ENCODE data around the gene CPEB1. TPM values are rescaled to one million over a fixed set of nuclear protein-coding genes. Genes with fewer than 3 reads are reported as not detected.

CPEB1 gene
- total RNA-seq: 1 to 10 TPM in 3 of 4 donors, under 1 TPM in 1; 0.97 to 5.2 (median 2.5) TPM

GRCh38 chr15:82647045-82647834, at the start of gene CPEB1:
CPEB1 (minus strand) TSS chr15:82647363; CDS start chr15:82628459, 18,904 bp downstream.
- TF ChIP-seq EP300 (IDR thresholded peaks at IDR 0.05) (no peak), CTCF (IDR thresholded peaks at IDR 0.05) (peak in 1 of 2 donors; percentile 18)
- peak in 1 of 2 donors; percentile 76 for DNase-seq (ENCODE audit: low spot score in 2 of 2)
- WGBS: 0% methylated on average over 2 of the region's 96 CpGs
- H3K36me3 ChIP-seq: no peaks in the 10 kb centered on the region
- peak within 1 kb of the TSS; percentile 20 for H3K27ac ChIP-seq
- peaks cover 28% of the 10 kb centered on the region for H3K4me1 ChIP-seq
- no peaks in the 10 kb centered on the region for H3K9me3 ChIP-seq
- peaks cover 39% of the 10 kb centered on the region for H3K27me3 ChIP-seq
- peak within 1 kb of the TSS; percentile 61 for H3K4me3 ChIP-seq

GRCh38 chr15:82692171-82692570, 45.0 kb upstream of the CPEB1 start:
- no peaks in the 10 kb centered on the region for H3K9me3 ChIP-seq
- H3K4me3 ChIP-seq: no peak overlapping the region
- no peak for DNase-seq (ENCODE audit: low spot score in 2 of 2)
- H3K27ac ChIP-seq: no peak overlapping the region
- WGBS: 91% methylated on average over 23 of the region's 23 CpGs
- H3K36me3 ChIP-seq: no peaks in the 10 kb centered on the region
- H3K27me3 ChIP-seq: no peaks in the 10 kb centered on the region
- no peaks in the 10 kb centered on the region for H3K4me1 ChIP-seq
- no peak for TF ChIP-seq CTCF (IDR thresholded peaks at IDR 0.05)

GRCh38 chr15:82689147-82689546, 42.0 kb upstream of the CPEB1 start:
- Histone ChIP-seq H3K9me3 (no peaks in the 10 kb centered on the region), H3K27me3 (no peaks in the 10 kb centered on the region), H3K36me3 (no peaks in the 10 kb centered on the region), H3K27ac (no peak overlapping the region), H3K4me1 (no peaks in the 10 kb centered on the region), H3K4me3 (no peak overlapping the region)
- 93% methylated on average over 8 of the region's 8 CpGs for WGBS
- DNase-seq (ENCODE audit: low spot score in 2 of 2): no peak
- no peak for TF ChIP-seq POLR2A (IDR thresholded peaks at IDR 0.05)
- TF ChIP-seq POLR2AphosphoS5 (IDR thresholded peaks at IDR 0.05): no peak
- TF ChIP-seq CTCF (IDR thresholded peaks at IDR 0.05): no peak
- no peak for TF ChIP-seq EP300 (IDR thresholded peaks at IDR 0.05)

GRCh38 chr15:82688691-82689090, 41.5 kb upstream of the CPEB1 start:
- 85% methylated on average over 10 of the region's 10 CpGs for WGBS
- Histone ChIP-seq H3K36me3 (no peaks in the 10 kb centered on the region), H3K27me3 (no peaks in the 10 kb centered on the region), H3K4me3 (no peak overlapping the region), H3K27ac (no peak overlapping the region), H3K9me3 (no peaks in the 10 kb centered on the region), H3K4me1 (no peaks in the 10 kb centered on the region)
- TF ChIP-seq POLR2AphosphoS5 (IDR thresholded peaks at IDR 0.05) (no peak), POLR2A (IDR thresholded peaks at IDR 0.05) (no peak), EP300 (IDR thresholded peaks at IDR 0.05) (no peak), CTCF (IDR thresholded peaks at IDR 0.05) (no peak)
- no peak for DNase-seq (ENCODE audit: low spot score in 2 of 2)

GRCh38 chr15:82681371-82681770, 34.2 kb upstream of the CPEB1 start:
- TF ChIP-seq EP300 (IDR thresholded peaks at IDR 0.05) (no peak), POLR2A (IDR thresholded peaks at IDR 0.05) (no peak), POLR2AphosphoS5 (IDR thresholded peaks at IDR 0.05) (no peak), CTCF (IDR thresholded peaks at IDR 0.05) (no peak)
- WGBS: 89% methylated on average over 8 of the region's 10 CpGs
- Histone ChIP-seq H3K36me3 (no peaks in the 10 kb centered on the region), H3K9me3 (no peaks in the 10 kb centered on the region), H3K27ac (no peak overlapping the region), H3K4me3 (no peak overlapping the region), H3K4me1 (peaks cover 10% of the 10 kb centered on the region), H3K27me3 (peaks cover 24% of the 10 kb centered on the region)
- peak in 1 of 2 donors; percentile 65 for DNase-seq (ENCODE audit: low spot score in 2 of 2)

Data from suprapubic skin (tissue), 4 donors.